ENCODE results near the gene MYL3.
A peak's percentile ranks its signal among the peaks of the same experiment; 100 is the strongest.

Gene MYL3

DNA sequence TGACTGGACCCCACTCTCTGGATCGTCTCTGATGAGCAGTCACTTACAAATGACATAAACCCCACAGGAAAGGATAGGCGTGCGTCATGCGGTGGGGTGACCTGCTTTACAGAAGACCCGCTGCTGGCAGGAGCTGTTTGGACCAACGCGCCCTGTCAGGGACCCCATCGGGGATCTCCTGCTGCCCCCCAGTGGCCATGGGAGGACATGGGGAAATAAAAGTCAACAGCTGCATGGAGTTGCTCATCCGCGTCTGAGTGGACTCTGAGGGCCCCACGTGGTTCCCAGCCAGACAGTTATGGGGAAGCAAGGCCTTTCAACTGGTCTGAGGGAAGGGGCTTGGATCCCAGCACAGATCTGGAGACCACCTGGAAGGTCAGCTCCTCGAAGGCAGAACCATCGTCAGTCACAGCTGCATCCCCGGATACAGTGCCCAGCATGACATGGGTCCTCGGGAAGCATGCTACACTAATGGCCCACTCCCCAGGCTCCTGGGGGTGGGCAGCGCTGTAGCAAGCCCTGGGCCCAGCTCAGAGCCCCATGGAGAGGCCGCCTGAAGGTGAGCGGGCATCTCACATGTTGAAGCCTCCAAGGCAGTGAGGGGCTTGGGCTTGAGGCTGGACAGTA lies 46.4 kb upstream of the MYL3 start:
- TF ChIP-seq YY1 (IDR thresholded peaks at IDR 0.05; ENCODE audit: low read depth) (no peak), NFIC (IDR thresholded peaks at IDR 0.05) (no peak; the same call in 1 of the 2 replicates), TCF12 (IDR thresholded peaks at IDR 0.05; ENCODE audit: low read depth) (no peak), EP300 (IDR thresholded peaks at IDR 0.05; ENCODE audit: borderline replicate concordance) (no peak), FOXM1 (IDR thresholded peaks at IDR 0.05; ENCODE audit: borderline replicate concordance, low read depth) (no peak), TAF1 (IDR thresholded peaks at IDR 0.05; ENCODE audit: low read depth) (no peak), CEBPB (IDR thresholded peaks at IDR 0.05) (no peak), CREB1 (IDR thresholded peaks at IDR 0.05; ENCODE audit: low read depth) (no peak), ZBTB7A (IDR thresholded peaks at IDR 0.05; ENCODE audit: low read depth) (0 out of 2 replicates have a peak, but pooled peaks have one; percentile 60), EGR1 (IDR thresholded peaks at IDR 0.05) (no peak), RAD21 (IDR thresholded peaks at IDR 0.05; ENCODE audit: low read depth) (peak; percentile 91), TEAD4 (IDR thresholded peaks at IDR 0.05) (no peak)
- TF ChIP-seq, protein P1, sequence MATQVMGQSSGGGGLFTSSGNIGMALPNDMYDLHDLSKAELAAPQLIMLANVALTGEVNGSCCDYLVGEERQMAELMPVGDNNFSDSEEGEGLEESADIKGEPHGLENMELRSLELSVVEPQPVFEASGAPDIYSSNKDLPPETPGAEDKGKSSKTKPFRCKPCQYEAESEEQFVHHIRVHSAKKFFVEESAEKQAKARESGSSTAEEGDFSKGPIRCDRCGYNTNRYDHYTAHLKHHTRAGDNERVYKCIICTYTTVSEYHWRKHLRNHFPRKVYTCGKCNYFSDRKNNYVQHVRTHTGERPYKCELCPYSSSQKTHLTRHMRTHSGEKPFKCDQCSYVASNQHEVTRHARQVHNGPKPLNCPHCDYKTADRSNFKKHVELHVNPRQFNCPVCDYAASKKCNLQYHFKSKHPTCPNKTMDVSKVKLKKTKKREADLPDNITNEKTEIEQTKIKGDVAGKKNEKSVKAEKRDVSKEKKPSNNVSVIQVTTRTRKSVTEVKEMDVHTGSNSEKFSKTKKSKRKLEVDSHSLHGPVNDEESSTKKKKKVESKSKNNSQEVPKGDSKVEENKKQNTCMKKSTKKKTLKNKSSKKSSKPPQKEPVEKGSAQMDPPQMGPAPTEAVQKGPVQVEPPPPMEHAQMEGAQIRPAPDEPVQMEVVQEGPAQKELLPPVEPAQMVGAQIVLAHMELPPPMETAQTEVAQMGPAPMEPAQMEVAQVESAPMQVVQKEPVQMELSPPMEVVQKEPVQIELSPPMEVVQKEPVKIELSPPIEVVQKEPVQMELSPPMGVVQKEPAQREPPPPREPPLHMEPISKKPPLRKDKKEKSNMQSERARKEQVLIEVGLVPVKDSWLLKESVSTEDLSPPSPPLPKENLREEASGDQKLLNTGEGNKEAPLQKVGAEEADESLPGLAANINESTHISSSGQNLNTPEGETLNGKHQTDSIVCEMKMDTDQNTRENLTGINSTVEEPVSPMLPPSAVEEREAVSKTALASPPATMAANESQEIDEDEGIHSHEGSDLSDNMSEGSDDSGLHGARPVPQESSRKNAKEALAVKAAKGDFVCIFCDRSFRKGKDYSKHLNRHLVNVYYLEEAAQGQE (IDR thresholded peaks at IDR 0.05; ENCODE audit: low read depth): no peak
- TF ChIP-seq, protein P2, sequence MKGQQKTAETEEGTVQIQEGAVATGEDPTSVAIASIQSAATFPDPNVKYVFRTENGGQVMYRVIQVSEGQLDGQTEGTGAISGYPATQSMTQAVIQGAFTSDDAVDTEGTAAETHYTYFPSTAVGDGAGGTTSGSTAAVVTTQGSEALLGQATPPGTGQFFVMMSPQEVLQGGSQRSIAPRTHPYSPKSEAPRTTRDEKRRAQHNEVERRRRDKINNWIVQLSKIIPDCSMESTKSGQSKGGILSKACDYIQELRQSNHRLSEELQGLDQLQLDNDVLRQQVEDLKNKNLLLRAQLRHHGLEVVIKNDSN (IDR thresholded peaks at IDR 0.05): peak; percentile 73
- TF ChIP-seq, protein P3, sequence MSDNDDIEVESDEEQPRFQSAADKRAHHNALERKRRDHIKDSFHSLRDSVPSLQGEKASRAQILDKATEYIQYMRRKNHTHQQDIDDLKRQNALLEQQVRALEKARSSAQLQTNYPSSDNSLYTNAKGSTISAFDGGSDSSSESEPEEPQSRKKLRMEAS (IDR thresholded peaks at IDR 0.05): peak; percentile 39; the same call in 1 of the 2 replicates

DNA sequence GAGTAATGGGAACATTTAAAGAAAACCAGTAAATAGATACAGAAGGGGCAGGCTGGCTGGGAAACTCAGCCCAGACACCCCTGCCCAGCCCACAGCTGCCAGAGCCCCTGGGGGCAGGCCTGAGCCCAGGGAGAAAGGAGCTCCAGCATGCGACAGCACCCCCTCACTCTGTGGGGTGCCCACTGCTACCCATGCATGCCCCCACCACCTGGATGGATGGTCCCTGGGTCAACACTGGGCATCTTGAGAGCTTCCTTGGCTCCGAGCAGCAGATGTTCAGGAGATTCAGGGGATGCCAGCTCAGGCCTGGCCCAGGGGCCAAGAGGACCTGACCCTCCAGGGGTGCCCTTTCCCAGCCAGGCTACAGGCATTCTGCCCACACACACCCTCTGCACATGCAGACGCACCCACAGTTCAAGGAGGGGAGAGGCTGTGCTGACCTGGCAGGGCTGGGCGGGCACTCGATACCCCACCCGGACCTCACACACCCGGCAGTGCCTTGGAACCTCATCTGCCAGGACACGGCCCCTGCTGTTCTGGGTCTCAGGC lies 45.8 kb upstream of the MYL3 start:
- TF ChIP-seq EP300 (IDR thresholded peaks at IDR 0.05; ENCODE audit: borderline replicate concordance): no peak
- TF ChIP-seq CREB1 (IDR thresholded peaks at IDR 0.05; ENCODE audit: low read depth): no peak
- TF ChIP-seq, protein P2 (IDR thresholded peaks at IDR 0.05): no peak
- no peak for TF ChIP-seq NFIC (IDR thresholded peaks at IDR 0.05)
- no peak for TF ChIP-seq FOXM1 (IDR thresholded peaks at IDR 0.05; ENCODE audit: borderline replicate concordance, low read depth)
- TF ChIP-seq EGR1 (IDR thresholded peaks at IDR 0.05): no peak
- no peak for TF ChIP-seq TEAD4 (IDR thresholded peaks at IDR 0.05)
- TF ChIP-seq TCF12 (IDR thresholded peaks at IDR 0.05; ENCODE audit: low read depth): no peak
- TF ChIP-seq YY1 (IDR thresholded peaks at IDR 0.05; ENCODE audit: low read depth): no peak
- TF ChIP-seq, protein P1 (IDR thresholded peaks at IDR 0.05; ENCODE audit: low read depth): no peak
- TF ChIP-seq TAF1 (IDR thresholded peaks at IDR 0.05; ENCODE audit: low read depth): no peak
- no peak for TF ChIP-seq RAD21 (IDR thresholded peaks at IDR 0.05; ENCODE audit: low read depth)
- no peak for TF ChIP-seq CEBPB (IDR thresholded peaks at IDR 0.05)
- TF ChIP-seq, protein P3 (IDR thresholded peaks at IDR 0.05): no peak
- TF ChIP-seq ZBTB7A (IDR thresholded peaks at IDR 0.05; ENCODE audit: low read depth): no peak

DNA sequence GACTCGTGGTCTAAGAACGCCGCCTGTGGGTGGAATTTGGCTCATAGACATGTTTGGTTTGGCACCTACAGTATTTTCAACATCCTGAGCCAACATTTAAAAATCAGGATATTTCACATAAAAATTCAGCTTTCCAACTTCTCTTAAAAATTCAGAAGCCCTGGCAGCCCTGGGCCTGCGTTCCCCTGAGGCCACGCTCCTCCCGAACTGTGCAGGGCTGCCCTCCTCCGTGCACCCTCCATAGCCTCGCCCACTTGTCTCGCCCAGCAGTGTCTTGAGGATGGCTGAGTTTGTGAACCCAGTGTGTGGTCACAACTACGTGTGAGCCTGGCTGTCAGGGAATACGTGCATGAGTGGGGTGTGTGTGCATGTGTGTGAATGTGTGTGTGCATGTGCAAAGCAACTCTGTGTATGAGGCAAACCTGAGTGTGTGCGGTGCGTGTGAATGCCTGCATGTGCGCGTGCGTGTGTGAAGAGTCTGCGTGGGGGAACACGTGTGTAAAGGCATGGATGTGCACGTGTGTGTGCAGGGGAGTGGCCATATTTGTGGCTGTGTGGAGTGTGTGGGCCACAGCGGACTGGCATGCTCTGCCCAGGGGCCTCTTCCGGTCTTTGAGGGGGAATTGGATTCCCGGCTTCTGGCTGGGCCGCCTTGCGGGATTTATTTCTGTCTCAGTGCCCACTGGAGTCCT lies 45.2 kb upstream of the MYL3 start:
- TF ChIP-seq RAD21 (IDR thresholded peaks at IDR 0.05; ENCODE audit: low read depth) (peak; percentile 39; the same call in 1 of the 2 replicates), YY1 (IDR thresholded peaks at IDR 0.05; ENCODE audit: low read depth) (no peak)

DNA sequence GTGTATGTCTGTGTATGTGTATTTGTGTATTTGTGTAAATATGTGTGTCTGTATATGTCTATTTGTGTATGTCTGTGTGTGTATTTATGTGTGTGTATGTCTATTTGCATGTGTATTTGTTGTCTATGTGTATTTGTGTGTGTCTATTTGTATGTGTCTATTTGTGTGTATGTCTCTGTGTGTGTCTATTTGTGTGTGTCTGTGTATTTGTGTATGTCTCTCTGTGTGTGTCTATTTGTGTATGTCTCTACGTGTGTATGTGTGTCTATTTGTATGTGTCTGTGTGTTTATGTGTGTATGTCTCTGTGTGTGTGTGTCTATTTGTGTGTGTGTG lies 44.7 kb upstream of the MYL3 start:
- no peak for TF ChIP-seq TAF1 (IDR thresholded peaks at IDR 0.05; ENCODE audit: low read depth)
- no peak for TF ChIP-seq NFIC (IDR thresholded peaks at IDR 0.05)
- no peak for TF ChIP-seq TEAD4 (IDR thresholded peaks at IDR 0.05)
- TF ChIP-seq, protein P3 (IDR thresholded peaks at IDR 0.05): no peak
- TF ChIP-seq ZBTB7A (IDR thresholded peaks at IDR 0.05; ENCODE audit: low read depth): no peak
- no peak for TF ChIP-seq RAD21 (IDR thresholded peaks at IDR 0.05; ENCODE audit: low read depth)
- TF ChIP-seq, protein P1 (IDR thresholded peaks at IDR 0.05; ENCODE audit: low read depth): no peak
- TF ChIP-seq EGR1 (IDR thresholded peaks at IDR 0.05): no peak
- TF ChIP-seq, protein P2 (IDR thresholded peaks at IDR 0.05): no peak
- no peak for TF ChIP-seq TCF12 (IDR thresholded peaks at IDR 0.05; ENCODE audit: low read depth)
- TF ChIP-seq CEBPB (IDR thresholded peaks at IDR 0.05): no peak
- no peak for TF ChIP-seq CREB1 (IDR thresholded peaks at IDR 0.05; ENCODE audit: low read depth)
- no peak for TF ChIP-seq FOXM1 (IDR thresholded peaks at IDR 0.05; ENCODE audit: borderline replicate concordance, low read depth)
- no peak for TF ChIP-seq YY1 (IDR thresholded peaks at IDR 0.05; ENCODE audit: low read depth)
- TF ChIP-seq EP300 (IDR thresholded peaks at IDR 0.05; ENCODE audit: borderline replicate concordance): no peak
